Measurements from ENCODE around the gene CASP4.

DNA sequence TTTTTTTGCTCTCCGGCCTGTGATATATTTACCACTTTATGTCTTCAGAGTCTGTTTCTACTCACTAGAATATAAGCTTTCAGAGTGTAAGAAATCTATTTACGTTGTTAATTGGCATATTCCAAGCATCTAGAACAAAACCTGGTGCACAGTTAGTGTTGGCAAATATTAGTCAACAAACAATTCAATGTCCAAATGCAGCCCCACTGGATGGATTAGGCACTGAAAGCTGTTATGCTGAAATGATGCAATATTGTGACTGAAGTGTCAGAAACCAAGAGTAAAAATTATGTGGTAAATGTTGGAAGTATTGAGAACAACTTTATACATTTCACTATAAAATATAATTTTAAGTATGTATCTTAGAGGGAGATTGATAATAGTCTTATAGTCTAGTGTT lies 24.8 kb downstream of the CASP4 start:
- TF ChIP-seq RCOR1 (IDR thresholded peaks at IDR 0.05; ENCODE audit: insufficient replicate concordance, low read length): no peak
- no peak for TF ChIP-seq CHD1 (IDR thresholded peaks at IDR 0.05; ENCODE audit: low read depth, low read length)
- TF ChIP-seq, protein P1, sequence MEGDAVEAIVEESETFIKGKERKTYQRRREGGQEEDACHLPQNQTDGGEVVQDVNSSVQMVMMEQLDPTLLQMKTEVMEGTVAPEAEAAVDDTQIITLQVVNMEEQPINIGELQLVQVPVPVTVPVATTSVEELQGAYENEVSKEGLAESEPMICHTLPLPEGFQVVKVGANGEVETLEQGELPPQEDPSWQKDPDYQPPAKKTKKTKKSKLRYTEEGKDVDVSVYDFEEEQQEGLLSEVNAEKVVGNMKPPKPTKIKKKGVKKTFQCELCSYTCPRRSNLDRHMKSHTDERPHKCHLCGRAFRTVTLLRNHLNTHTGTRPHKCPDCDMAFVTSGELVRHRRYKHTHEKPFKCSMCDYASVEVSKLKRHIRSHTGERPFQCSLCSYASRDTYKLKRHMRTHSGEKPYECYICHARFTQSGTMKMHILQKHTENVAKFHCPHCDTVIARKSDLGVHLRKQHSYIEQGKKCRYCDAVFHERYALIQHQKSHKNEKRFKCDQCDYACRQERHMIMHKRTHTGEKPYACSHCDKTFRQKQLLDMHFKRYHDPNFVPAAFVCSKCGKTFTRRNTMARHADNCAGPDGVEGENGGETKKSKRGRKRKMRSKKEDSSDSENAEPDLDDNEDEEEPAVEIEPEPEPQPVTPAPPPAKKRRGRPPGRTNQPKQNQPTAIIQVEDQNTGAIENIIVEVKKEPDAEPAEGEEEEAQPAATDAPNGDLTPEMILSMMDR (conservative IDR thresholded peaks at IDR 0.05; ENCODE audit: low read depth, low read length): no peak
